Stimulated activated CD8-positive, alpha-beta memory T cell treated with anti-CD3 and anti-CD28 coated beads, Interleukin-2, amount 100 ng/mL, for 48 hours (primary cell): ENCODE results near the gene S1PR5.
"Not testable (repeated sequence)": the region's sequence is repeated elsewhere in the genome, so short reads cannot be mapped to it uniquely, and the experiment has no call there.

Source experiments
- DNase-seq, 2 donors: peaks; one replicate each; pipeline ENCODE4 v3.0.0-alpha.2; 2020; ENCODE audit warnings: low read depth in 2 of 2

S1PR5 gene

GRCh38 chr19:10517361-10517759 lies at the start of gene S1PR5:
Gene S1PR5, minus strand, starts transcription at chr19:10517447. Its CDS starts 2,436 bp downstream, at chr19:10515011.
- DNase-seq: no peak

GRCh38 chr19:10566658-10567410 lies 49.6 kb upstream of the S1PR5 start:
- DNase-seq: no peak

- DNase-seq: no peak
Measured at GRCh38 chr19:10566408-10566657, 49.1 kb upstream of the S1PR5 start.

GRCh38 chr19:10565567-10566407 lies 48.5 kb upstream of the S1PR5 start, which contains the start of gene KRI1:
Gene KRI1, minus strand, starts transcription at chr19:10566010. Its CDS starts 11 bp downstream, at chr19:10565999.
- DNase-seq: peak; percentile 99

GRCh38 chr19:10565028-10565566 lies 47.9 kb upstream of the S1PR5 start:
- DNase-seq: no peak

GRCh38 chr19:10562609-10563008 lies 45.4 kb upstream of the S1PR5 start:
- no peak for DNase-seq

- no peak for DNase-seq
Measured at GRCh38 chr19:10560154-10560553, 42.9 kb upstream of the S1PR5 start.

GRCh38 chr19:10557603-10558197 lies 40.5 kb upstream of the S1PR5 start:
- no peak for DNase-seq

- no peak for DNase-seq
Measured at GRCh38 chr19:10555610-10555973, 38.3 kb upstream of the S1PR5 start.

GRCh38 chr19:10554760-10555609 lies 37.7 kb upstream of the S1PR5 start:
- DNase-seq: no peak

GRCh38 chr19:10553943-10554381 lies 36.7 kb upstream of the S1PR5 start:
- no peak for DNase-seq

GRCh38 chr19:10553087-10553667 lies 35.9 kb upstream of the S1PR5 start:
- no peak for DNase-seq

GRCh38 chr19:10552510-10553053 lies 35.3 kb upstream of the S1PR5 start:
- DNase-seq: no peak

GRCh38 chr19:10551698-10552301 lies 34.6 kb upstream of the S1PR5 start:
- DNase-seq: no peak

GRCh38 chr19:10551006-10551405 lies 33.8 kb upstream of the S1PR5 start:
- DNase-seq: not testable (repeated sequence)

- DNase-seq: no peak
Measured at GRCh38 chr19:10550336-10550735, 33.1 kb upstream of the S1PR5 start.

- no peak for DNase-seq
Measured at GRCh38 chr19:10549733-10550132, 32.5 kb upstream of the S1PR5 start.

GRCh38 chr19:10548746-10549276 lies 31.6 kb upstream of the S1PR5 start:
- DNase-seq: no peak

GRCh38 chr19:10546817-10547216 lies 29.6 kb upstream of the S1PR5 start:
- no peak for DNase-seq

GRCh38 chr19:10544753-10545251 lies 27.6 kb upstream of the S1PR5 start:
- DNase-seq: no peak
